Measurements from ENCODE around the gene PRKCB.
A peak's percentile ranks its signal among the peaks of the same experiment; 100 is the strongest.

PRKCB gene

DNA sequence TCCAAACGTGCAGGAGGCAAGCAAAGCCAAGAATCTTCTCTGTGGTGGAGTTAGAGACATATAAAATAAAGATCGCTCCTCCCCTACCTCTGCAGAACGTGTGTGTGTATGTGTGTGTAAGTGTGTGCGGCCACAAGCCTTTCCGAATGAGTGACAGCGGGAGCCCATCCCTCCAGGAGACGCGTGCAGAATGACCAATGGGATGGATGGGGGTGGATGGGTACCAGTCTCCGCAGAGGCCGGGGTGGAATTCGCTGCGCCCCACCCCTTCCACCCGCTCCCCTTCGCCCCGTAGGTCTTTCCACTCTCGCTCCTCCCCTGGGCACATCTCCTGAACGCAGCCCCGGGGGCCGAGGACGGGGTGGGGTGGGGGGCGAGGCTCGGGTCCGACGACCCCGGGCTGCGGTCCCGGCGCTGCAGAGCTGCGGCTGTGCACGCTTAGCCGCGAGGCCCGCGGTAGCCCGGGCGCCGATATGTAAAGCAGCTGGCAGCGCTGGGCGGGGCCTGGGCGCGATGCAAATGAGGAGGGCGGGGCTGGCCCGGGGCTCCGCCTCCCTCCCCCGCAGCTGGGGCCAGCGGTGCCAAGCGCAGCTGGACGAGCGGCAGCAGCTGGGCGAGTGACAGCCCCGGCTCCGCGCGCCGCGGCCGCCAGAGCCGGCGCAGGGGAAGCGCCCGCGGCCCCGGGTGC lies at the start of gene PRKCB:
PRKCB (plus strand) TSS at position 594 of the 688 bp plus-strand sequence.
- peak; percentile 87 for DNase-seq

DNA sequence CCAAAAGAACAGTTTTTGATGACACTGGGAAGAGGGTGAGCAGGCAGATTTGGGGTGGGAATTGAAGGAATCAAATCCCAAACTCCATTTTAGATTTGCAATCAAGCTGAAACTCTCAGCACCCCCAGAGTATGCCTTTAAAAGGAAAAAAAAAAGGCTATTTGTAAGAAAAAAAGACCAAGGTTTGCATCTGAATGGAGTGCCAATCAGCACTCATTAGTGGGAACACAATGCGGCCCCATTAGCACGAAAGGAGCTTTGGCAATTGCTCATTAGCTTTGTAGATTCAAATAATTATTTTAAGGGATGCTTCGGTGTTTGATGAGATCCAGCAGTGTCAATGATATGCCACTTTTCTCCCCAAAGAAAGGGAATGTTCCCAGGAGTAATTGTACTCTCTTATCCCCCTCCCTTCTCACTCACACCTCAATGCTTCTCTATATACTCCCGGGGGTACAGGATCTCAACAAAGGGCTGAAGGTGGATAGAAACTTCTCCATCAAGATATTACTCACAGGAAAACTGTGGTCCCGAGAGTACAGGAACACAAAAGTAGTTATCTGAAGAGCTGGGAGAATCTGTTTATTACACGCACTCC lies 48.7 kb upstream of the PRKCB start:
- no peak for DNase-seq

DNA sequence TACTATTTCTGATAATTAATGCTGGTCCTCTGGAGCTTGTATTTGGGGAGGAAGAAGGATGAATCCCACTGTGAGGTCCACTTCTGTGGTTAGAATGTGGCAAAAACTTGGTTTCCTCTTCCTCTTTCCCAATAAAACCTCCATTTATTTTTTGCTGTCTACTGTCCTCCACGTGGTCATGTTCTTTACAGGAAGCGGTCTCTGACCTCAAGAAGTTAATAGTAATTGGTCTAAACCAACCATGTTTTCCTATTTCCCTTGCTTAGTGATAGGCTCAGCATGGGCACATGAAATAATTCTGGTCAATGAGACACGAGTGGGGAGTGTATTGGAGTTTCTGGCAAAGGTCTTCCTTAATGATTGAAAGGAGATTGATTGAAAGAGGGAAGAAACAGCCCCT lies 47.1 kb upstream of the PRKCB start:
- no peak for DNase-seq

DNA sequence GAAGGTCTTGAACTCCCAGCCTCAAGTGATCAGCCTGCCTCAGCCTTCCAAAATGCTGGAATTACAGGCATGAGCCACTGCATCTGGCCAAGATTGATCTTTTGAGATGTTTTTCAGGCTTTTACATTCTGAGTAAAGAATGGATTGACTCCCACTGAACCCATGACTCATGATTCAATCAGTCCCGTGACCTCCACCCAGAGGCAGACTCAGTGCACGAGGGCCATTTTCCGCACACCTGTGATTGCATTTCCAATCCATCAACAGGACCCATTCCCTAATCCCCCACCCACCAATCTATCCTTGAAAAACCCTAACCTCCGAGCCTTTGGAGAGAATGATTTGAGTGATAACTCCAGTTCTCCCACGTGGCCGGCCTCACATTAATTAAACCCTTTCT lies 40.4 kb upstream of the PRKCB start:
- no peak for DNase-seq

DNA sequence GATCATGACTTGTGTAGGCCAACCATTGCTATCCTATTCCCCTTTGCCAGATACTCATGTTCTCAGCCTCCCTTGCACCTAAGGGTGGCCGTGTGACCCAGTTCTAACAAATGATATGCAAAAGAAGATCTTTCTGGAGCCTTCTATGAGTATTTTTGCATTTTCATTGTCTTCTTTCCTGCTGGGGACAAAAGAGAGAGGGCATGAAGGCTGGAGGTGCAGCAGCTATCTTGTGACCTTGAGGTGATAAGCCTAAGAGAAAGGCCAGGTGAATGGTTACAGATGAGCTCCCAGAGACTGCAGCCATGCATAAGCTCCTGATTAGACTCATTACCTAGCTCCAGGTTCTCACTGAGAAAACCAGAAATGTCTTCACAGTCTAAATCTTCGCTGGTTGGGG lies 38.8 kb upstream of the PRKCB start:
- DNase-seq = no peak

DNA sequence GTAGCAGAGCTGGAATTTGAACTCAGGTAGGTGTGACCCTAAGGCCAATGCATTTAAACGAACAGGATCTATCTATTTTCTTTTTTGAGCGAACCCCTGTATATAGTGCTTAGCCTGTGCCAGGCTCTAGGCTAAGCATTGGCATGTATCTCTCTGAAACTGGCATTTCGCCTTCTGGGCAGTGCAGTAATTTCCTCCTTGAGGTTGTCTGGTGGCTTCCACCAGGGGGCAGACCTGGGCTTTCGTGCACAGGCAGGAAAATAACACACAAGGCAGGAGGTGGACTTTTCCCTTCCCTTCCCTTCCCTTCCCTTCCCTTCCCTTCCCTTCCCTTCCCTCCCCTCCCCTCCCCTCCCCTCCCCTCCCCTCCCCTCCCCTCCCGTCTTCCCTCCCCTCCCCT lies 34.4 kb upstream of the PRKCB start:
- DNase-seq = peak; percentile 43

DNA sequence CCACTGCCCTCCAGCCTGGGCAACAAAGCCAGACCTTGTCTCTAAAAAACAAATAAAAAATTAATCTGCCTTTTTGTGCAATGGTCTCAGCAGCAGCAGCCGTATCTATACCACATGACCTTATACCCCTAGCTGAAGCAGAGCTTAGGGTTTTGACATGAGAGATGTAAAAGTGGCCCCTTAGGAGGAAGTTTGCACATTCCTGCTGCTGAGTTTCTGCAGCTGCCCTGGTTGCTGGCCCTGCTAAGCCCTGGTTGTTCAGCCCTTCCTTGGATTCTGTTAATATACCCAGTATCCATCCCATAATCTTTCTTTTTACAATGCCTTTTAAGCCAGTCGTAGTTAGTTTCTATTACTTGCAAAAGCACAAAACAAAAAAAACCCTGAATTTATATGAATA lies 33.0 kb upstream of the PRKCB start:
- no peak for DNase-seq

DNA sequence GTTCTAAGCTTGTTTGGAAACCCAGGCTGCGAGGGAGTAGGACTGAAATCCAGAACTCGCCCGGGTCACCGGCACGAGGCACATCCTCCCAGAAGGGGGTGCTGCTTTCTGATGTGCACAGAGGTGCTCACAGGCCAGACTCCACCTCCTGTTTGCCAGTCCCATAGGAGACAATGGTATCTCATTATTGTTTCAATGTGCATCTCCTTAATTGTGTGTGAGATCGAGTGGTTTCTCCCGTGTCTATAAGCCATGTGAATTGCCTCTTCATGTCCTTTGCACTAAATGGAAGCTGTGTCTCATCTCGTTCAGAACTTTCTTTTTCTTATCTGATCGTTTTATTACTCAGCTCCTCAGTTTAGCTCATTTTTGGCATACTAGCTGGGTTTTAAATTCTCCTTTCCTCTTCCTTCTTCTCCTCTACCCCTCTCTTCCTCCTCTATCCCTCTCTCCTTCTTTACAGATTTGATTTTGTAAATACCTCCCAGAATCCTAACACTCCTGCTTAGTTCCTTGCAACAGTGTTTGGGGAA lies 32.1 kb upstream of the PRKCB start:
- DNase-seq = peak; percentile 38

DNA sequence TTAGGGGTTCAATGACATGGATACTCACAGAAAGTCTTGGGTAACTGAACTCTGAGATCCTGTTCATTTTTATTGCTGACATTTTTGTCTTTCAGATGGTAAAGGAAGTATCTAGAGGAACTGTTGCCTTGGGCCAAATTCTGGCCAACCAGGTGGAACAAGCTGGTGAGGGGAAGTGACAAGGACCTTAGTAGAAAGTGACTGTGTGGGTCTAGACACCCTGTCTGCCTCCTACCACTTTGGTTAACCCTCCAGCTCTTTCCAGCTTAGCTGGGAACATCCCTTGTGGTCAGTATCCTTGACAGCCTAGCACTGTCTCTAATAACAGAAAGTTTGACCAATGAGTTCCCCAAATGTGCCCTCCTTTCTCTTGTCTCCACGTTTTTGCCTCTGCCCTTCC lies 28.8 kb upstream of the PRKCB start:
- DNase-seq = no peak

DNA sequence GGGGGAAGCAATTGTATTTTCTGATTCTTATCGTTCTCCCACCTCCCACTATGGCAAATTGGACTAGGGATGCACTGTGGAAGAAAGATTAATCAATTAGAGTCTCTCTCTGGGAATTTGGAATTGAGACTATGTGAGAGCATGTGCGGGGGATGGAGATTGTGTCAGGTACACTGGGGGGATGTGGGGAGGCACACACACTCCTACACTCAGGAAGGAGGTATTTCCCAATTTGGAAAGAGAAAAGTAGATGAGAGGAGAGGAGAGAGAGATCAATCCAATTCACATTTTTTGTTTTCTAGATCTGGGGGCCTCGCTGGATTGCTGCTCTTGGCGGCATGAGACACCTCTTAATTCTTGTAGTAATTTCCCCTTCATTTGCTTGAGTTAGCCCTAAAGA lies 14.3 kb upstream of the PRKCB start:
- DNase-seq = no peak

DNA sequence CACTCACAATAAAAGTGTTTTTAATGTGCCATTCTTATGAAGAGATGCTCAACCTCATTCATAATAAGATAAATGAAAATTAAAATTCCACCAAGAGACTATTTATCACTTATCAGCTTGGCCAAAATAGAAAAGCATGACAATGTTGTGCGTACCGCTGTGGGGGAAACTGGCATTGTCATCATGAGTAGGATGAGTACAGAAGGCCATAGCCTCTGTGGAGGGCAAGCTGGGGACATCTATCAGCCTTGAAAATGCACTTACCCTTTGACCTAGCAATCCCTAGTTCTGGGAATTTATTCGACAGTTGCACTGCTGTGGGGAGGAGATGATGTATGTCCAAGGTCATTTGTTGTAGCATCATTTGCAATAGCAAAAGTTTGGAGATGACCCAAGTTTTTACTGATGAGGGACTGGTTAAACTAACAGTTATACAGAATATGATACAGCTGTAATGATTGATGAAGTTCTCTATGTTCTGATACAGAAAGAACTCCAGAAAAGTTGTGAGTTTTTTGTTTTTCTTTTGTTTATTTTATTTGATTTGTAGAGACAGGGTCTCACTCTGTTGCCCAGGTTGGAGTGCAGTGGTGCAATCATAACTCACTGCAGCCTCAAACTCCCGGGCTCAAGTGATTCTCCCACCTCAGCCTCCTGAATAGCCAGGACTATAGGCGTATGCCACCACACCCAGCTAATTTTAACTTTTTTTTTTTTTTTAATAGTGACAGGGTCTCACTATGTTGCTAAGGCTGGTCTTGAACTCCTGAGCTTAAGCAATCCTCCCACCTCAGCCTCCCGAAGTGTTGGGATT lies 13.7 kb upstream of the PRKCB start:
- no peak for DNase-seq

DNA sequence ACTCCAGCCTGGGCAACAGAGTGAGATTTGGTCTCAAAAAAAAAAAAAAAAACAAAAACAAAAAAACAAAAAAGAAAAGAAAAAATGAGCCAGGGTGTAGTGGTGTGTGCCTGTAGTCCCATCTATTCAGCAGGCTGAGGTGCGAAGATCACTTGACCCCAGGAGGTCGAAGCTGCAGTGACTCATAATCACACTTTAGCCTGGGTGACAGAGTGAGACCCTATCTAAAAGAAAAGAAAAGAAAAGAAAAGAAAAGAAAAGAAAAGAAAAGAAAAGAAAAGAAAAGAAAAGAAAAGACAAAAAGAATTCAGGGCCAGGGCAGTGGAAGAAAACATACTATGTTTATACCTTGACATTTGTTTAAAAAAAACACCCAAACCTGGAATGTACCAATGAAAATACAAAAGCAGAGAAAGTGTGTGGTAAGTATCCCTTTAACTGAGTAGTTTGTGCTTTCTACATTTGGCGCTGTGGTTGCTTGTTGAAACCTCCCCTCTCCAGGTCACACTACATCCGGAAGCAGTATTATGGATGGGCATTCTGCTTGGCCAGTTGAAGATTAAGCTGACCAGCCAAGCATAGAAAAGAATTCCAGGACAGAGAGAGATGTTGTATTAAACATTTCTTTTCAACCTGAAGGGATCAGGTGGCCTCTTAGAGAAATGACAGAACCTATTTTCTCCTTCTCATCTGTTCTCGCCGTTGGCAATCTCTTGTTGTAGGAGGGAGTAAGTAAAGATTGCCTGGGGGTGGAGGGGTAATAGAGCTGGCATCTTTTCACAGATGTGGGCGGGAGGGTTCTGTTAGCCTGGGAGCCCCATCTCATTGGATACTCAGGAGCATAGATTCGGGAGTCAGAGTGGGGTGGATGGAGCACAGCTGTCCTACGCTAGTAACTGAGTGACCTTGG lies 12.1 kb upstream of the PRKCB start:
- DNase-seq = peak; percentile 31

DNA sequence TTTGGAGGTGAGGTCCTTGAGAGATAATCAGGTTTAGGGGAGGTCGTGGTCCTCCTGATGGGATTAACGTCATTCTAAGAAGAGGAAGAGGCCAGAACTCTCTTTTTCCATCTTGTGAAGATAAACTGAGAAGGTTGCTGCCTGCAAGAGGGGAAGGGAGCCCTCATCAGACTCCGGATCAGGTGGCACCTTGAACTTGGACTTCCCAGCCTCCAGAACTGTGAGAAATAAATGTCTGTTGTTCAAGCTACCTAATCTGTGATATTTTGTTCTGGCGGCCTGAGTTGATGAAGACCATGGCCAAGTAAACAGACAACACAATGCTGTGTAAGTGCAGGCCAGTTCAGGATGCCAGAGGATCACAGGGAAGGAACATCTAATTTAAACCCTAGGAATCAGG lies 10.9 kb upstream of the PRKCB start:
- DNase-seq = no peak

DNA sequence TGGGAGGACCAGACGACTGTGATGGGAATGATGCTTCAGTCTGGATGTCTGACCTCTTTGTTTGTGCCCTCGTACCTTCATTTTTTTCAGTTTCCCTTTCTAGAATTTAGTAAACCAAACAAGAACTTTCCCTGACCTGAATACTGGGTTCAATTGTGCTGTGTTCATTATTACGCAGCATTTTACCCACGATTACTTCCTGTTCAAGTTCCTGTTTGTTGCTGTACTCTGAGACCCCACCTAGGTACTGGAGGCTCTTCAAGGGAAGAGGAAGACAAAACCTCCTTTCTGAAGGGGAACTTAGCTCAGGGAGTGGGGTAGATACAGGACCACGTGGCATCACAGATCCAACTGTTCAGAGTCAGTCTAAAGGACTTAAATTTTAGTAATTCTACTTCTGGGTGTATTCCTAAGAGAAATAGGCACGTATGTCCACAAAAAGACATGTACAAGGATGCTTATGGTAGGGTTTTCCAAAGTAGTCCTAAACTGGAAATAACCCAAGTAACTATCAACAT lies 9.2 kb upstream of the PRKCB start:
- no peak for DNase-seq

DNA sequence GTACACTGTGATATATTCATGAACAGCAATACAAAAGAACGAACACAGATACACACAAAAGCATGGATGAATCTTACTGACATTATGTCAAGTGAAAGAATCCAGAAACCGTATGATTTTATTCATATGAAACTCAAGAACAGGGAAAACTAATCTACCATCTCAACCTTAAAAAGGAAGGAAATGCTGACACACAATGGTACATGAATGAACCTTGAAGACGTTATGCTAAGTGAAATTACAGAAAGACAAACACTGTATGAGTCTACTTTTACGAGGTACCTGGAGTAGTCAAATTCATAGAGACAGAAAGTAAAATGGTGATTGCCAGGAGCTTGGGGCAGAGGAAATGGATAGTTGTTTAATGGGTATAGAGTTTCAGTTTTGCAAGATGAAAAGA lies 8.7 kb upstream of the PRKCB start:
- DNase-seq = no peak

DNA sequence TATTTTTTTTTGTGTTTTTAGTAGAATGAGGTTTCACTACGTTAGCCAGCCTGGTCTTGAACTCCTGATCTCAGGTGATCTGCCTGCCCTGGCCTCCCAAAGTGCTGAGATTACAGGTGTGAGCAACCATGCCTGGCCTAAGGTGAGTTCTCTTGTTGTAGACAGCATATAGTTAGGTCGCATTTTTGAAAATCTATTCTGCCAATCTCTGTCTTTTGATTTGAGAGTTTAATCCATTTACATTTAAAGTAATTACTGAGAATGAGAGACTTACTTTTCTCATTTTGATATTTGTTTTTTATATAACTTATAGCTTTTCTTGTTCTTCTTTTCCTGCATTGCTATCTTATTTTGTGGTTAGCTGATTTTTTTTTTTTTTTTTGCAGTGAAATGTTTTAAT lies 6.3 kb upstream of the PRKCB start:
- DNase-seq = no peak

DNA sequence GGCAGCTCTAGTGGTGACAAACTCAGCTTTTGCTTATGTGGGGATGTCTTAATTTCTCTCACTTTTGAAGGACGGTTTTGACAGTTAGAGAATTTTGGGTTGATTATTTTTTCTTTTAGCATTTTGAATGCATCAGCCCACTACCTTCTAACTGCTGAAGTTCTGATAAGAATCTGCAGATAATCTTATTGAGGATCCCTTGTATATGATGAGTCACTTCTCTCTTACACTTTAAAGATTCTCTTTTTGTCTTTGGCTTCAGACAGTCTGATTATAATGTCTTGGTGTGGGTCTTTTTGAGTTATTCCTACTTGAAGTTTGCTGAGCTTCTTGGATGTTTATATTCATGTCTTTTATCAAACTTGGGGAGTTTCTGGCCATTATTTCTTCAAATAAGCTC lies 5.5 kb upstream of the PRKCB start:
- no peak for DNase-seq

DNA sequence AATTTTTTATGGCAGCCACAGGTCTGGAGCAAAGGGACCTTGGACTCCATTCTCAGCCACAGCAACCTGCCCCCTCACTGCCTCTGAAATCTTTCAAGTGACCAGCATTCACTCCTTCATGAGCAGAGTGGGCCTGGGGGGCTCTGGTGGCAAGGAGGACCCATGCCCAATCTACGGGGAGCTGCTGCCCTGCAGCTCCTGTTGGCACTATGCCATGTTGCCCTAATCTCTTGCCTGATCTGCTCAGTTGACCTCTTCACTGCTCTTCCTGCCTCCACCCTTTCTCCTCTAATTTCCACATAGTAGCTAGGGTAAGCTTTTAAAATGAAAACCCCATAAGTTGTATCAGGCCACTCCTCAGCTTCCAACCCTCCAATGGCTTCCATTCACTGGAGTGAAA lies 2.9 kb upstream of the PRKCB start:
- no peak for DNase-seq

DNA sequence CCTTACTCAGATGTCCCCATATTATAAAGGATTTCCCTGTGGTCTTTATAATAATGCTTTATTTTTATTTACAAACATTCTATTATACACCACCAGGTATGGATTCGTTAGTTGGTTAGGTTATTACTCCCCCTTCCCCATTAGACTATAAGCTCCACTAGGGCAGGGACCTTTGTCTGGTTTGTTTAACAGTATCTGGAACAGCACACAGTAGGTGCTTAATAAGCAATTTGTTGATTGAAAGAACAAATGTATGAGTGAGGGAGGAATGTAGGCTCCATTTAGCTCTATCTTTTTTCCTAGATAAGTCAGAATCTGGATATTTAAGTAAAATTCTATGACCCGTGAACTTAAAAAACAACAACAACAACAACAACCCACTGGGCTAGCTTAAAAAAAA lies 2.3 kb upstream of the PRKCB start:
- no peak for DNase-seq

DNA sequence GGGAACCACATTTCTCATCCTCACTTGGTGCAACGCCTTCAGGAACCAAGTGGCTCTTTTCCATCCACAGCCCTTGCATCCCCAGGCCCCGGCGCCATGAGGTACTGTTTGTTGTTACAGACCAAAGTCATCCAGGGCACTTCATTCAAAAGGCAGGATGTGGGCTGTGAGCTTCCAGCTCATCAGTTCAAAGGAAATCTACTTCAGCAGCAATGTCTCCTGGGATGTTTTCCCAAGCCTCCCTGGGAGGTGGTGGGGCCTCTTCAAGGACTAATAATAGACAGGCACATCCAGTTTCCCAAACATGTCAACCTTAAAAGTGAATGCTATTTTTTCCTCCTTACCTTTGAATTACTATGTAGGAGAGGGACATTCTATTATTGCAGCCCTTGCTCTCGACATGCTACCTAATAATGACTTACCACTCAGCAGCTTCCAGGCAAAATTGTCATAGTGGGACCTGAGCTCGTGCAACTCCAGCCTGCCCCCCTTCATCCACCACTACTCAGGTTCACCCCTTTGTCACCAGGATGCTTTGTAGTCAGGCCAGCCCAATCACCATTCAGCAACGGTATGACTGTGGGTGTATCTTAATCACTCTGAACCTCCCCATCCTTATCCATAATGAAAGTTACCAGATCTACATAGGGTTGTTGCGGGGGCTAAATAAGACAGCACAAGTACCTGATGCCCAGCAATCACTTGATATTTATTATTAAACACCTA lies 1.7 kb upstream of the PRKCB start:
- DNase-seq = no peak

DNA sequence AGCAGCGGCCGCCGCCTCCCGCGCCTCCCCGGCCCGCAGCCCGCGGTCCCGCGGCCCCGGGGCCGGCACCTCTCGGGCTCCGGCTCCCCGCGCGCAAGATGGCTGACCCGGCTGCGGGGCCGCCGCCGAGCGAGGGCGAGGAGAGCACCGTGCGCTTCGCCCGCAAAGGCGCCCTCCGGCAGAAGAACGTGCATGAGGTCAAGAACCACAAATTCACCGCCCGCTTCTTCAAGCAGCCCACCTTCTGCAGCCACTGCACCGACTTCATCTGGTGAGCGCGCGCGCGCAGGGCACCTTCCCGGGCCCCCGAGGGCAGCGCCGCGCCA lies 258 bp downstream of the PRKCB start:
- peak; percentile 67 for DNase-seq
